GM21515 (cell line): ENCODE measurements around the gene GFPT2.

ENCODE experiments used
- ATAC-seq: cut with Tn5 transposase; IDR thresholded peaks from one replicate; pipeline ENCODE4 v1.9.1; 2021; ENCODE audit not compliant: unreplicated experiment

The GFPT2 gene

DNA sequence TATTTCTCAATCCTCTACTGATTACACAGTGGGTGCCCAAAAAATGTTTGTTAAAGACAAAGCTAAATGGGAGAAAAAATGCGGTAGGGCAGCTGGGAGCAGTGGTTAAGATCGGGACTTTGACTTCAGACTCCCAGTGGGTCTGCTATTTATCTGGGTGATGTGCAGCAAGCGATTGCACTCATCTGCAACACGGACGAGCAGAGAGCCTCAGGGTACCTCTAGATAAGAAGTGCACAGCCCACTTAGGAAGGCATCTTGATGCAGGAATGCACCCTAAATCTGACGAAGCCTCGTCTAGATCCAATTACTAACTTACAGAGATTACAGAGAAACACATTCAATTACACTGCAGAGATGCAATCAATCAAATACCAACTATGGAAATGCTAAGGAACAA is 65.3 kb downstream of the GFPT2 start:
- ATAC-seq, result no peak

DNA sequence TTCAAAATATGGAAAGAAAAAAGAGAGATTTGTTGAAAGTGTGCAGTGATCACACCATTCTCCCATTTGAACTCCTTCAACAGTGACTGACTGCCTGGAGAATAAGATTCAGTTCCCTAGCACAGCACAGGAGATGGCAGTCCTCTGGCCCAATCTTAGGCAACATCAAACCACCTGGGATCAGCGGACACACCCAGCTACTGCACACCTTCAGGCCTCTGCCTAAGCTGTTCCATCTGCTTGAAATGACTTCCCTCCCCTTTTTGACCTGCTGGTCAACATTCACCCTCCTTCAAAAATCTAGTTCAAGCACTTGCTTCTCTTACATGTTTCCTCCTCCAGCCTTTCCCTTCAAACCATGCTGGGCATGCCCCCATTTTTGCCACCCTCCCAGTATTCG is 65.7 kb downstream of the GFPT2 start:
- no peak for ATAC-seq

DNA sequence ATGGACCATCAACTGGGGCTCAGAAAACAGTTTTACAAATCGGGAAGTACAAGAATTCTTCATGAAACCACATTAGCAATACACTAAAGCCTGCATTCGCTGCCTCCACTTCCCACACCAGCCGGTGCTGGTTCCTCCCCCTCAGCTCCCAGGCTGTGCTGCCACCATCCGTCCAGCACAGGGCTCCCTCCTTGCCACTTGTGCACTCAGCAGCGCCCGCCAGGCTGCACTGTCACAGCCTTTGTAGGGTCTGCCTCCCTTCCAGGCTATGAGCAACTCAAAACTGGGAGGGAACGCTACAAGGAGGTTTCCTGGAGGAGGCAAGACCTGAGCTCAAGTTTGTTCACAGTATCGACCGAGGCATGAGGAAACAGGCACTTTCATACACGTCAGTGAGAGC is 69.0 kb downstream of the GFPT2 start:
- ATAC-seq, result no peak

DNA sequence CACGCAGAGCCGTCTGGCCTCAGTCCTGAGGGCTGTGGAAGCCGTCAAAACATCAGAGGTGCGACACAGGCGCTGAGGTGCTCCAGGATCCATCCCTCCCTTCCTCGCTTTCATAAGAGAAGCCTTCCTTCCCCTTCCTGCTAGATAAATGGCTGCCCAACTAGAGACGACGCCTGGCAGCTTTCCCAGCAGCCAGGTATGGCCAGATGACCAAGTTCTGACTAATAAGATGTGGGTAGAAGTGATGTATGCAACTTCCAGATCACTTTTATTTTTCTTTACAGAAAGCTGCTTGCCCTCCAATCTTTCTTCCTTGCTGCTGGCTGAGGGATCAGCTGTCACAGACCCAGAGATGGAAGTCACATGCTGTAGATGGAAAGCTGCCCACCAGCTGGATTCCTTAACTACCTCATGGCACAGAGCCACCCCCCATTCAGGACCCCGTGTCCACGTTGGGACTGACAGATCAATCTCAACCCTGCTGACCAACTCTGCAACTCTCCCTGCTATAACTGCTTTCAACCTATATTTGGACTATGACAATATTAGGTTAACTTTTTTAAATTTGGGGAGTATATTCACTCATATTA is 70.0 kb downstream of the GFPT2 start:
- ATAC-seq, result no peak

DNA sequence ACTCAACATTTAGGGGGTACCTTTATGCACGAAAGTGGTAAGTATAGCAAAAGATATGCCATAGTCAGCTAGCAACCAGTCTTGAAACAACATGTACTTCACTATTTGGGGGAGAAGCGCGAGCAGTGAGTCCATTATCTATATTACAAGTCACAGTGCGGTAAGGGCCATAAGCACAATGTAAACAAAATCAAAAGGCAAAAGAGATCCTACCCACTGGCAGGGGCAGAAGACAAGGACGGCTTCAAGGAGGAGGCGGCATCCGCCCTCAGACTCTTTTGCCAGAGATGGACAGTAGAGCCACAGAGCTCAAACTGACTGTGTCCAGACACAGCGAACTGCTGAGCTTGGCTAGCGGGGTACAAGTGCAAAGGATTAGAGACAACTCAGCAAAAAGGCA is 70.9 kb downstream of the GFPT2 start:
- no peak for ATAC-seq

DNA sequence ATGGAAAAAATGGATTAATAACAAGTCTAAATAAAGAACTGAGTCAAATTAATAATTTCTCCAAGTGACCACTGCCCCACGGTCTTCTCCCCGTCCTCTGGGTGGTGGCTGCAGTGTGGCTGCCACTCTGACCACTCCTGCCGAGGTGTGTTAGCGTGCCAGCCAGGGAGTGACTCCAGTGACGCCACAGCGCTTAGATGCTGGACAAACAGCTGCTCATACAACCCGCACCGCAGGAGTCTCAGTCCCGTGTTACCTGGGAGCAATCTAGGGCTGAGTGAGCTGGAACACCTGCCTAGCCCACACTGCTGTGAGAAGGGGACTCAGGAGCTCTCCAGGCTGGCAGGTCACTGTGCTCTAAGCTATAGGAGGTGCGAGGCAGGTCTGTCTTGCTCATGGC is 71.4 kb downstream of the GFPT2 start:
- no peak for ATAC-seq

DNA sequence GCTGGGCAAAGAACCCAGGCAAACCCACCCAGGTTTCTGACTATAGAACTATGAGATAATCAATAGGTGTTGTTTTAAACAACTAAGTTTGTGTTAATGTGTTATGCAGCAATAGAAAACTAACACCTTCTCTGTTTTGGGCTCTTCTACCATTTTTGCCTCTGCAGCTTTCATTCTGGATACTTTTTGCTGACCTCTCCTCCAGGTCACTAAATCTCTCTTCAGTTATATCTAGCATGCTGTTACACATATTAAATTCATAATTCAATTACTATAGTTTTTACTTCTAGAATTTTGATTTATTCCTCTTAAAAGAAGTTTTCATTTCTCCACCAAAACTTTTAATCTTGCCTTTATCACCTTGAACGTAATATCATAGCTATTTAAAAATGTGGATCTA is 78.4 kb downstream of the GFPT2 start:
- no peak for ATAC-seq

DNA sequence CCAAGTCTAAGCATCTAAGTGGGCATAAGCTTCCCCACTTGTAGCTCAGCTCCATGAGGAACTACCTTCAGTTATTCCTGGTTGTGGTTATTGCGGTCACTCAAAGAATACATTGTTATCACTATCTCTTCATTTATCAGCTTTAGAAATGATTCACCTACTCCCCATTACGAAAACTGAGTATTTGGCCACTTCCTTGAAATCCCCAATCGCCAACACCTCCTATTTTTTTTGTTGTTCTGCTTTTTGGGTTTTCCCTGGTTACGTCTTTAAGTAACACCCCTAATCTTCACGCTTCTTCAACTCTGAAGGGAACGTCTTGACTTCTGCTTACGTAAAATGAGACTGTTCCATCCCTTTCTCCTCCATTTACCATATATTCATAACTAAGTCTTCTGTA is 81.9 kb downstream of the GFPT2 start:
- ATAC-seq, result no peak

DNA sequence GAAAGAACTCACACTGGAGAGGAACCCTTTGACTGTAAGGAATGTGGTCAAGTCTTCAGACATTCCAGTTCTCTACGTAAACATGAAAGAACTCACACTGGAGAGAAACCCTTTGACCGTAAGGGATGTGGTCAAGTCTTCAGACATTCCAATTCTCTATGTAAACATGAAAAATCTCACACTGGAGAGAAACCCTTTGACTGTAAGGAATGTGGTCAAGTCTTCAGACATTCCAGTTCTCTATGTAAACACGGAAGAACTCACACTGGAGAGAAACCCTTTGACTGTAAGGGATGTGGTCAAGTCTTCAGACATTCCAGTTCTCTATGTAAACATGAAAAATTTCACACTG is 93.9 kb downstream of the GFPT2 start:
- no peak for ATAC-seq

DNA sequence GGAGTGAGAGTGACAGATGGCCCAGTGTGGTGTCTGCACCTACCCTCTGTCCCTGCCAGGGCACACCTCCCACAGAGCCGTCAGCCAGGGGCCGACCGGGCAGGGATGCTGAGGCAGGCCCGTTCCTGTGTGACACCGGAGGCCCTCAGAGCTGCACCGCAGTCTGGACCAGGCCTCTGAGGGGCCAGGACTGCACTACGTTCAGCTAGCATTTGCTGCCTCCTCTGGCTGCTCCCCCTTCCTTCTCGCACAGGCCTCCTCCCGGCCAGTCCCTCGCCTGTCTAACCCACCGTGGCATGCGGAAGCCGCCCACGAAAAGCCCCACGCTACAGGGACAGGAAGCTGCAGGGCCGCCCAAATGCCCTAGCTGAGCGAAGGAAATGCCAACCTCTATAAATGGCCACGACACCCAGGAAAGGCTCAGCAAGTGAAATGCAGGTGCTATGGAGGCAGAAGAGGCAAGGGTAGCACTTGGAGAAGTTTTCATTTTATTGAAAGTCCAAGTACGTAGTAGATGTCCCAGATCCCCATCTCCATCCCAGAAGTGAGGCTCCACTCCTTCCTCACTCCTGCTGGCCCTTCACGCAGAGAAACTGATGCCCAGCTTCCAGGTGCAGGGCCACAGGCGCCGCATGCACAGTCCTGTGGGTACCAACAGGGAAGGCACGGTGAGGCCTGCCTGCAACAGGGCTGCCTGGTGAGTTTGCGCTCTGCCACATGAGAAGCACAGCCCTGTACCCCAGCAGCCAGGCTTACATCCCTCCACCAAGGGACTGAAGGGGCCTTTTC is 99.9 kb downstream of the GFPT2 start:
- ATAC-seq, result no peak

DNA sequence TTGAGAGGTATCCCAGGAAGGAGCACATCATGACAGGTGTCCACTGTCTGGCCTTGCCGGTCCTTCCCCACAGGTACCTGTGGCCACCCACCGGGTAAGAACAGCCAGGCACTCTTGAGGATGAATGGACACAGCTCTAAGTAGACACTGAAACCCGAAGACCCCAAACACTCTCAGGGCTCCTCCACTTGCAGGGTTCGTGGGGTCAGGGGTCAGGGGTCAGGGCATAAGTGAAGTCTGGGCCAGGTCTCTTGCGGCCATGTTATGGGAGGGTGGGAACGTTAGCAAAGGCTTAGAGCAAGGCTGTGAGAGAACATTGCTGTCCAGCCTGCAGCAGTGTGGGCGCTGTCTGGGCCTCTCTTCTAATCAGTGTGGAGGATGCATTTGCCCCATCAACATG is 101.2 kb downstream of the GFPT2 start:
- no peak for ATAC-seq

DNA sequence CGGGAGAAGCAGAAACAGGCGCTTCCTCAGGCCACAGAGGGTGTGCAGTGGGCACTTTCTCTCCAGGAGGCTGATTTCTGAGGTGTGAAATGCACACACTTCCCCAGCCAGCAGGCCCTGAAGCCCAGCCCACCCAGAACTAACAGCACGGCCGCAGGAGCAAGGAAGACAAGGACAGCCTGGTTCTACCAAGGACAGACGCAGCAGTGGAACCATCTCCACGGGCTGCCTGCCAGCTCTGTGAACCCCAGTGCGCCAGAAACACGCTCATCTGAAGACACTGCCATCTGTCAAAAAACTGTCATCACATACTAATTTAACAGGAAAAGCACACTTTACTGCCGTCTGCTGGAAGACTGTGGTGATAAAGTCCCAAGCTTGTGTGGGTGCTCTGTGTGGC is 102.0 kb downstream of the GFPT2 start:
- ATAC-seq, result no peak
